CD4-positive, CD25-positive, alpha-beta regulatory T cell (primary cell): ENCODE measurements around the gene HAPLN2. TPM values are rescaled to one million over a fixed set of nuclear protein-coding genes. Genes with fewer than 3 reads are reported as not detected.

Experiments used
- ATAC-seq, 2 donors: fragments of 150-1000 bp; cut with Tn5 transposase; one replicate each; pipeline ENCODE4 v1.10.0; 2021; ENCODE audit warnings: low read depth in 2 of 2, moderate number of reproducible peaks in 2 of 2, moderate library complexity in 1 of 2
- DNase-seq, 3 donors: peaks; one replicate each; pipeline versions ENCODE4 v3.0.0 to v3.0.0-alpha.2; 2012 to 2022; ENCODE audit warnings: mixed read lengths in 1 of 3
- H3K27ac ChIP-seq: one replicate; pipeline ENCODE4 v1.7.0; 2013; ENCODE audit warnings: mild to moderate bottlenecking, low read length; ENCODE audit not compliant: insufficient read depth, poor library complexity, severe bottlenecking
- H3K27me3 ChIP-seq: one replicate; pipeline ENCODE4 v1.7.0; 2013; ENCODE audit warnings: low read length; ENCODE audit not compliant: control insufficient read depth, insufficient read depth
- H3K36me3 ChIP-seq: one replicate; pipeline ENCODE4 v1.7.0; 2013; ENCODE audit warnings: mild to moderate bottlenecking, low read length, moderate library complexity; ENCODE audit not compliant: control insufficient read depth, insufficient read depth
- H3K4me1 ChIP-seq: 2 replicates; pipeline ENCODE4 v1.7.0; 2013; ENCODE audit warnings: mild to moderate bottlenecking, low read length; ENCODE audit not compliant: insufficient read depth, control insufficient read depth, poor library complexity, severe bottlenecking
- H3K4me3 ChIP-seq: one replicate; pipeline ENCODE4 v1.7.0; 2013; ENCODE audit warnings: low read depth, mild to moderate bottlenecking, low read length, moderate library complexity
- H3K9me3 ChIP-seq, 2 experiments: 1 replicate in 1 of 2; 2 replicates in 1 of 2; pipeline ENCODE4 v1.7.0; 2013; ENCODE audit warnings: low read length in 2 of 2, mild to moderate bottlenecking in 1 of 2, moderate library complexity in 1 of 2; ENCODE audit not compliant: control insufficient read depth in 2 of 2
- H3K27ac Mint-ChIP-seq, 3 donors: one replicate each; pipeline ENCODE4 v1.8.0; 2020 to 2022; ENCODE audit warnings: mild to moderate bottlenecking in 3 of 3, mixed read lengths in 3 of 3, moderate library complexity in 2 of 3
- H3K27me3 Mint-ChIP-seq: one replicate; pipeline ENCODE4 v1.8.0; 2022; ENCODE audit warnings: mild to moderate bottlenecking, mixed read lengths
- H3K36me3 Mint-ChIP-seq: one replicate; pipeline ENCODE4 v1.8.0; 2020; ENCODE audit warnings: mixed read lengths
- H3K4me1 Mint-ChIP-seq, 4 donors: one replicate each; pipeline ENCODE4 v1.8.0; 2020 to 2022; ENCODE audit warnings: mixed read lengths in 4 of 4, mild to moderate bottlenecking in 1 of 4
- H3K4me3 Mint-ChIP-seq, 4 donors: one replicate each; pipeline ENCODE4 v1.8.0; 2020 to 2022; ENCODE audit warnings: mild to moderate bottlenecking in 4 of 4, mixed read lengths in 4 of 4, moderate library complexity in 3 of 4
- H3K9me3 Mint-ChIP-seq, 7 donors: one replicate each; pipeline ENCODE4 v1.8.0; 2020 to 2022; ENCODE audit warnings: mixed read lengths in 7 of 7, mild to moderate bottlenecking in 3 of 7, moderate library complexity in 2 of 7
- polyA plus RNA-seq, 4 donors: library from polyadenylated mRNA; unstranded; fragments of 300-500 nt; fragmentation: Illumina TruSeq; gene quantifications; one replicate each; pipeline ENCODE4 v1.2.3, GENCODE V29; 2021
- total RNA-seq: library from RNA; stranded (reverse); gene quantifications from one replicate; pipeline ENCODE4 v1.2.3, GENCODE V29; 2022

HAPLN2 gene
- total and polyA plus RNA-seq, 5 donors from 2014 or later, result not detected

DNA sequence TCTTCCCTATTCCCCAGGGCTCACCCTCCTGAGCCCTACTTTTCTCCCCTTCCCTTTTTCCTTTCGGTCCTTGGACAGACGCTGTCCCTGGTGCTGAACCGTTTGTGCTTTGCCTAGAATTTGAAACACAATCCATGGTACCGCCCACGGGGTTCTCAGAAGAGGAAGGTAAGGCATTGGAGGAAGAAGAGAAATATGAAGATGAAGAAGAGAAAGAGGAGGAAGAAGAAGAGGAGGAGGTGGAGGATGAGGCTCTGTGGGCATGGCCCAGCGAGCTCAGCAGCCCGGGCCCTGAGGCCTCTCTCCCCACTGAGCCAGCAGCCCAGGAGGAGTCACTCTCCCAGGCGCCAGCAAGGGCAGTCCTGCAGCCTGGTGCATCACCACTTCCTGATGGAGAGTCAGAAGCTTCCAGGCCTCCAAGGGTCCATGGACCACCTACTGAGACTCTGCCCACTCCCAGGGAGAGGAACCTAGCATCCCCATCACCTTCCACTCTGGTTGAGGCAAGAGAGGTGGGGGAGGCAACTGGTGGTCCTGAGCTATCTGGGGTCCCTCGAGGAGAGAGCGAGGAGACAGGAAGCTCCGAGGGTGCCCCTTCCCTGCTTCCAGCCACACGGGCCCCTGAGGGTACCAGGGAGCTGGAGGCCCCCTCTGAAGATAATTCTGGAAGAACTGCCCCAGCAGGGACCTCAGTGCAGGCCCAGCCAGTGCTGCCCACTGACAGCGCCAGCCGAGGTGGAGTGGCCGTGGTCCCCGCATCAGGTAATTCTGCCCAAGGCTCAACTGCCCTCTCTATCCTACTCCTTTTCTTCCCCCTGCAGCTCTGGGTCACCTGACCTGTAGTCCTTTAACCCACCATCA, 33.1 kb downstream of the HAPLN2 start:
- H3K4me1 Mint-ChIP-seq, result peaks cover 0 to 14% (median 5%) of the 10 kb centered on the region in 4 donors
- ATAC-seq, result no peak
- H3K36me3 Mint-ChIP-seq, result peaks cover 3% of the 10 kb centered on the region
- no peaks in the 10 kb centered on the region for H3K36me3 ChIP-seq
- no peaks in the 10 kb centered on the region for H3K9me3 ChIP-seq
- H3K9me3 Mint-ChIP-seq, result peaks cover 0 to 4% (median 0%) of the 10 kb centered on the region in 7 donors
- no peak overlapping the region for H3K4me3 Mint-ChIP-seq
- H3K27me3 Mint-ChIP-seq, result peaks cover 59% of the 10 kb centered on the region
- peak overlapping the region in 1 of 3 donors; percentile 15 for H3K27ac Mint-ChIP-seq
- H3K27me3 ChIP-seq, result peaks cover 27% of the 10 kb centered on the region
- peaks cover 10% of the 10 kb centered on the region for H3K4me1 ChIP-seq
- no peak for DNase-seq
- no peak overlapping the region for H3K27ac ChIP-seq
- no peak overlapping the region for H3K4me3 ChIP-seq

DNA sequence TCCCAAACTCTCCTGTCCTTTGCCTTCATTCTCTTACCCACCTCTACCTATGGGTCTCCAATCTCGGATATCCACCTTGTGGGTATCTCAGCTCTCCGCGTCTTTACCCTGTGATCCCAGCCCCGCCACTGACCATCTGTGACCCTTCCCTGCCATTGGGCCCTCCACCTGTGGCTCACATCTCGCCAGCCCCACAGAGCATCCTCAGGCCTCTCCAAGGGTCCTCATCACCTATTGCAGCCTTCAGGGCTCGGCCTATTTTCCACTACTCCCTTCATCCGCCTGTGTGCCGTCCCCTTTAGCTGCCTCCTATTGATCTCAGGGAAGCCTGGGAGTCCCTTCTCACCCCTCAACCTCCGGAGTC, 33.8 kb downstream of the HAPLN2 start:
- no peak overlapping the region for H3K27ac Mint-ChIP-seq
- ATAC-seq, result no peak

DNA sequence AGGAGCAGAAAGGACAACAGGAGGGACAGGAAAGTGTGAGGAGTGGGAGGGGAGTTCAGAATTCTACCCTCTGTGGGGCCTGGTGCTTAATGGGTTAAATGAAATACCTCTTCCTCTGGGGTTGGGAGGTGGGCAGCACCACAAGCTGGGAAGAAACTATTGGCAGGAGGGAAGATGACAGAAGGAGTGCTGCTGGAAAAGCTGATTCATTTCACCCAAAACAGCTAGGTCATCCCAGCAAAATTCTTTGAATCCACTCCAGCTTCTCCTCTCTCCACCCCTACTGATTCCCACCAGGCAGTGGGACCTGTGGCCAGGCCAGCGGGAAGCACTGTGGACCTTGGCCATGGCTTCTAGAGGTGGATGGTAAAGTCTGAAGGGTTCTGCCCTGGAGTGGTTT, 35.5 kb downstream of the HAPLN2 start:
- Histone ChIP-seq H3K36me3 (no peaks in the 10 kb centered on the region), H3K9me3 (no peaks in the 10 kb centered on the region), H3K4me3 (no peak overlapping the region), H3K27me3 (peaks cover 23% of the 10 kb centered on the region), H3K4me1 (peaks cover 23% of the 10 kb centered on the region), H3K27ac (no peak overlapping the region)
- peaks cover 55% of the 10 kb centered on the region for H3K27me3 Mint-ChIP-seq
- H3K9me3 Mint-ChIP-seq, result peaks cover 0 to 4% (median 0%) of the 10 kb centered on the region in 7 donors
- ATAC-seq (no peak), DNase-seq (no peak)
- H3K36me3 Mint-ChIP-seq, result peaks cover 3% of the 10 kb centered on the region
- H3K27ac Mint-ChIP-seq, result peak overlapping the region in 1 of 3 donors; percentile 33
- H3K4me3 Mint-ChIP-seq, result no peak overlapping the region
- peaks cover 0 to 32% (median 14%) of the 10 kb centered on the region in 4 donors for H3K4me1 Mint-ChIP-seq

More for the DNA sequence above, 33.8 kb downstream of the HAPLN2 start:
- Mint-ChIP-seq H3K9me3 (peaks cover 0 to 4% (median 0%) of the 10 kb centered on the region in 7 donors), H3K36me3 (peaks cover 3% of the 10 kb centered on the region), H3K27me3 (peaks cover 60% of the 10 kb centered on the region), H3K4me1 (peaks cover 0 to 20% (median 9%) of the 10 kb centered on the region in 4 donors), H3K4me3 (peak overlapping the region in 1 of 4 donors; percentile 26)
- peaks cover 25% of the 10 kb centered on the region for H3K27me3 ChIP-seq
- peaks cover 16% of the 10 kb centered on the region for H3K4me1 ChIP-seq
- H3K27ac ChIP-seq, result no peak overlapping the region
- DNase-seq, result no peak
- H3K9me3 ChIP-seq, result no peaks in the 10 kb centered on the region
- no peak overlapping the region for H3K4me3 ChIP-seq
- H3K36me3 ChIP-seq, result no peaks in the 10 kb centered on the region

DNA sequence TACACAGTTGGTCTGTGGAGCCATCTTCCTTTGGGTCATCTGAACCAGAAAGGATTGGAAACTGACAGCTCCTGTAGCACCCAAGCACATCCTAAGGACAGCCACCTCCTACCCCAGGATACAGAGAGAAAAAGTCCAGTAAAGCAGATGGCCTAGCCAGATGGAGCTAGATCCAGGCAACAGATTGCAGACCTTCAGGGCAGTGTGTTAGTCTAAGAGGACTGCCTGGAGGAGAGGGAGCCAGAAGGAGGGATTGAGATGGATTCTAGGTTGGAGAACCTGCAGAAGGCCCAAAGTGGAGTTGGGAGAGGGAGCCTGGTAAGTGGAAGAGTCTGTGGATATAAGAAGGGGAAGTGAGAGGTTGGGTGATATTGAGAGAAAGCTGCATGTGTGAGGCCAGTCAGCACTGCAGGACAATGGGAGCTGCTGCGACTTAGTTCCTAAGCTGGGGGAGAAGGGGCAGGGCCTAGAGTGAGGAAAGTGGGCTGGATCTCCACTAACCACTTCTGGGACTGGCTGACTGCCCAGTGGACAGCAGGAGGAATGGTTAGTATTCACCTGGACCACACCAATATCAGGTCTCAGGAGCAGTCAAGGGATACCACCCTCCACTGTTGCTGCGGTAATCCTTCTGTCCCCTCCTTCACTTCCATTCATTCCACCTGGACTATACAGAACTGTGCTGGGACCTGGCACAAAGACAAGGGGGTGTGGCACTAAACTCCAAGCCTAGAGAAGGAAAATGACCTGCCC, 36.1 kb downstream of the HAPLN2 start:
- Histone ChIP-seq H3K36me3 (no peaks in the 10 kb centered on the region), H3K4me3 (no peak overlapping the region), H3K27me3 (peaks cover 20% of the 10 kb centered on the region), H3K9me3 (no peaks in the 10 kb centered on the region), H3K27ac (no peak overlapping the region), H3K4me1 (peaks cover 29% of the 10 kb centered on the region)
- H3K27me3 Mint-ChIP-seq, result peaks cover 48% of the 10 kb centered on the region
- H3K4me1 Mint-ChIP-seq, result peaks cover 0 to 39% (median 18%) of the 10 kb centered on the region in 4 donors
- no peak for DNase-seq
- no peak for ATAC-seq
- H3K27ac Mint-ChIP-seq, result peak overlapping the region in 1 of 3 donors; percentile 33
- peak overlapping the region in 2 of 4 donors; percentile 30 to 57 for H3K4me3 Mint-ChIP-seq
- H3K9me3 Mint-ChIP-seq, result peaks cover 0 to 4% (median 0%) of the 10 kb centered on the region in 7 donors
- peaks cover 3% of the 10 kb centered on the region for H3K36me3 Mint-ChIP-seq

DNA sequence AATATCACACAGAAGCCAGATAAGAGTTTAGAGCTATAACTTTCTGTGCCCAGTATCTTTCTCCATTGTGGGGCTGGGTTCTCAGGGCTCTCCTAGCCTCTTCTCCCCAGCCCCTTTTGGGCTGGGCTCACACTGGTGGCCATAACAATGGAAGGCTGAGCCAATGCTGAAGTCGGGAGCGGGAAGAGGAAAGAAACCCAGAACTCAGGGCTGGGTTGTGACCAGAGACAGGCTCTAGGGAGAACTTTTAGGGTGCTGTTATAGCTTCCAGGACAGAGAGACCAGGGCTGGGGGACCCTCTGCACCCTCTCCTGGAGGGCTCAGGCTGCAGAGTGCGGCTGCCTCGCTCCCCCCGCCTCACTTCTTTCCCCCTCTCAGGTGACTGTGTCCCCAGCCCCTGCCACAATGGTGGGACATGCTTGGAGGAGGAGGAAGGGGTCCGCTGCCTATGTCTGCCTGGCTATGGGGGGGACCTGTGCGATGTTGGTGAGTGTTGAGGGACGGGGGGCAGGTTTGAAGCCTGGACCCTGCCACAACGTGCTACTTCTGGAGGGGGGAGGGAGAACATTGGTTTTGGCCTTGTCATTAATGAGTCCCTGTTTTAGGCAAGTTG, 36.8 kb downstream of the HAPLN2 start:
- H3K27me3 ChIP-seq, result peaks cover 20% of the 10 kb centered on the region
- H3K27me3 Mint-ChIP-seq, result peaks cover 47% of the 10 kb centered on the region
- no peaks in the 10 kb centered on the region for H3K9me3 ChIP-seq
- ATAC-seq (no peak), DNase-seq (no peak)
- no peak overlapping the region for H3K27ac ChIP-seq
- H3K9me3 Mint-ChIP-seq, result peaks cover 0 to 4% (median 0%) of the 10 kb centered on the region in 7 donors
- peaks cover 34% of the 10 kb centered on the region for H3K4me1 ChIP-seq
- no peak overlapping the region for H3K4me3 ChIP-seq
- peaks cover 0 to 45% (median 21%) of the 10 kb centered on the region in 4 donors for H3K4me1 Mint-ChIP-seq
- H3K36me3 Mint-ChIP-seq, result peaks cover 3% of the 10 kb centered on the region
- H3K36me3 ChIP-seq, result no peaks in the 10 kb centered on the region
- H3K27ac Mint-ChIP-seq, result no peak overlapping the region
- H3K4me3 Mint-ChIP-seq, result peak overlapping the region in 3 of 4 donors; percentile 30 to 83 (median 76)

DNA sequence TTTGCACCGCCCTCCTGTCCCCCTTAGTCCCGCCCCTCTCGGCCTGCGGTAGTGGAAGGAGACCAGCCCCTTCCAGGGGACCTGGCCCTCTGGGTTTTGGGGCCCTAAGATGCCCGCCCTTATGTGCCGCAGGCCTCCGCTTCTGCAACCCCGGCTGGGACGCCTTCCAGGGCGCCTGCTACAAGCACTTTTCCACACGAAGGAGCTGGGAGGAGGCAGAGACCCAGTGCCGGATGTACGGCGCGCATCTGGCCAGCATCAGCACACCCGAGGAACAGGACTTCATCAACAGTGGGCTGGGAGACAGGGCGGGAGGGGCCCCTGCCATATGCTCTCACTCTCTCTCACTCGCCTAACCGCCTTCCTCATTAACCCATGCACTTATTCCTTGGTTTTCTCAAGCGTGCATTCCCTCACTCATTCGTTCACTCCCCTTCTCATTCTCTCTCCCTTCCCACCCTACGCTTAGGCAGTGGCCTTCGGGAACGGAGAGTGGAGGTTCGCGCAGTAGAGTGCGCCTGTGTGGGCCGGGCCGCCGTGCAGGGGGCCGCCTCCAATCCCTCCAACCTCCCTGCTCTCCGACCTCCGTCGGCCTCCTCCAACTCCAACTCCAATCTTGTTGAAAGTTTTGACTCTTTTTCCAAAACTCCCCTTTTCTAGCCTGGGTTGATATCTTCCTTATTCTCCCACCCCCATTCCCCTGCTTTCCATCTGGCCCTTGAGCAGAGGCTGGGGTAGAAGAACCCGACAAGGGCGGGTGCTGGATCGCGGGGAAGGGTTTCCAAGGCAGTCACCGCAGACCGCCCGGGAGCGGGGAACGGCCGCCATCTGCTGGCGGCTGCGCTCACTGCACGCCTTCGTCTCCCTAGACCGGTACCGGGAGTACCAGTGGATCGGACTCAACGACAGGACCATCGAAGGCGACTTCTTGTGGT, 37.9 kb downstream of the HAPLN2 start:
- Mint-ChIP-seq H3K4me1 (peaks cover 0 to 54% (median 22%) of the 10 kb centered on the region in 4 donors), H3K27me3 (peaks cover 50% of the 10 kb centered on the region), H3K9me3 (peaks cover 0 to 4% (median 0%) of the 10 kb centered on the region in 7 donors), H3K36me3 (peaks cover under 1% of the 10 kb centered on the region), H3K4me3 (peak overlapping the region; percentile 73 to 83 (median 79)), H3K27ac (peak overlapping the region in 2 of 3 donors; percentile 71 to 74)
- Histone ChIP-seq H3K27me3 (peaks cover 20% of the 10 kb centered on the region), H3K36me3 (no peaks in the 10 kb centered on the region), H3K4me3 (peak overlapping the region; percentile 42), H3K4me1 (peaks cover 42% of the 10 kb centered on the region), H3K9me3 (no peaks in the 10 kb centered on the region), H3K27ac (no peak overlapping the region)
- DNase-seq (peak; percentile 58 to 66 (median 61)), ATAC-seq (peak in 1 of 2 donors; percentile 29)
